NOMO-1 (cell line): Measurements from ENCODE around the gene EME2.

ENCODE experiments used
- DNase-seq, 2 experiments: peaks; one replicate each; lab custom pipeline; 2025; ENCODE audit not compliant: unreplicated experiment in 2 of 2; lab: John Stamatoyannopoulos, UW

The EME2 gene

GRCh38 chr16:1766231-1766630 lies 6.4 kb upstream of the EME2 start:
- no peak for DNase-seq

GRCh38 chr16:1766701-1767100 lies 5.9 kb upstream of the EME2 start:
- no peak for DNase-seq

GRCh38 chr16:1767116-1767994 lies 5.3 kb upstream of the EME2 start:
- no peak for DNase-seq

DNA sequence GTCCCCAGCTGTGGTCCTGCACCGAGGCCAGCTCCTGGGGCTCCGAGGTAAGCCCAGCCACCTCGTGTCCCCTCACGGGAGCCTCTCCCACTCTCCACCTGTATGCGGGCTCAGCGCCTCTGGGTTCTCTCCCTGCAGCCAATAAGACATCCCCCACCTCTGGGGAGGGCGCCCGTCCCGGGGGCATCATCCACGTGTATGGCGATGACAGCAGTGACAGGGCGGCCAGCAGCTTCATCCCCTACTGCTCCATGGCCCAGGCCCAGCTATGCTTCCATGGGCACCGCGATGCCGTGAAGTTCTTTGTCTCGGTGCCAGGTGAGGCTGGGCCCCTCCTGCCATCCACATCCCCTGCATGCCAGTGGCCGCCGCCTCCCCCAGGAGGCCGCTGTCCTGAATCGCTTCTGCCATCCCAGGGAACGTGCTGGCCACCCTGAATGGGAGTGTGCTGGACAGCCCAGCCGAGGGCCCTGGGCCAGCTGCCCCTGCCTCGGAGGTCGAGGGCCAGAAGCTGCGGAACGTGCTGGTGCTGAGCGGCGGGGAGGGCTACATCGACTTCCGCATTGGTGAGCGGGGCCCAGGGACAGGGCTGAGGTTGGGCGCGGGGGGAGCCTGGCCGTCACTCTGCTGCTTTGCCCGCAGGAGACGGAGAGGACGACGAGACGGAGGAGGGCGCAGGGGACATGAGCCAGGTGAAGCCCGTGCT lies 4.4 kb upstream of the EME2 start:
- no peak for DNase-seq

DNA sequence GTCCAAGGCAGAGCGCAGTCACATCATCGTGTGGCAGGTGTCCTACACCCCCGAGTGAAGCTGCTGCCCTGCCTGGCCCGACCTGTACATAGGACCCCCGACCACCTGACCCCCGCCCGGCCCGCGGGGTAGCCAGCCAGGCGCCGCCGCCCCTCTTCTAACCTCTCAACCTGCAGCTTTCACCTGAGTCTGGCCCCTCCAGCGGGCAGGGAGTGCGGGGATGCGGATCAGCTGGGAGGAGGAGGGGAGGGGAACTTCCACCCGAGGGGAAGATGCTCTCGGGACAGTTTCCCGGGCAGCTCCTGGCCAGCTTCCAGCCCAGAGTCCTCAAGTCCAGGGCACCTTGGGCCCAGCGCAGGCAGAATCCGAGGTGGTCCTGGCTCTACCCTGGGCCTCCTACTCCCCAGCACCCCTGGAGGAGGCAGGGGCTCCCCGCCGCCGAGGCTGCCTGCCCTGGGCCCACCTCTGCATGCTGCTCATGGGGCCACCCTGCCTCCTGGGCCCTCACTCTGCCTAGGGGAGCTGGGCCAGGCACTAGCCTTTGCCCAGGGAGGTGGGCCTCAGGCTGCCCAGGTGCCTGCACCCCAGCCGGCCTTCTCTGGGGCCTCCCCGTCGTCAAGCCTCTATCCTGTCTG lies 3.7 kb upstream of the EME2 start:
- no peak for DNase-seq

GRCh38 chr16:1769402-1770300 lies 3.0 kb upstream of the EME2 start:
- DNase-seq, result no peak

GRCh38 chr16:1770328-1771187 lies 2.1 kb upstream of the EME2 start:
- no peak for DNase-seq

GRCh38 chr16:1771188-1771863 lies 1.3 kb upstream of the EME2 start, which contains the start of gene NME3:
Gene NME3, minus strand, starts transcription at chr16:1771543. Its CDS starts 9 bp downstream, at chr16:1771534.
- DNase-seq, result peak; percentile 42 to 62

GRCh38 chr16:1771864-1772361 lies 697 bp upstream of the EME2 start:
- DNase-seq, result no peak

DNA sequence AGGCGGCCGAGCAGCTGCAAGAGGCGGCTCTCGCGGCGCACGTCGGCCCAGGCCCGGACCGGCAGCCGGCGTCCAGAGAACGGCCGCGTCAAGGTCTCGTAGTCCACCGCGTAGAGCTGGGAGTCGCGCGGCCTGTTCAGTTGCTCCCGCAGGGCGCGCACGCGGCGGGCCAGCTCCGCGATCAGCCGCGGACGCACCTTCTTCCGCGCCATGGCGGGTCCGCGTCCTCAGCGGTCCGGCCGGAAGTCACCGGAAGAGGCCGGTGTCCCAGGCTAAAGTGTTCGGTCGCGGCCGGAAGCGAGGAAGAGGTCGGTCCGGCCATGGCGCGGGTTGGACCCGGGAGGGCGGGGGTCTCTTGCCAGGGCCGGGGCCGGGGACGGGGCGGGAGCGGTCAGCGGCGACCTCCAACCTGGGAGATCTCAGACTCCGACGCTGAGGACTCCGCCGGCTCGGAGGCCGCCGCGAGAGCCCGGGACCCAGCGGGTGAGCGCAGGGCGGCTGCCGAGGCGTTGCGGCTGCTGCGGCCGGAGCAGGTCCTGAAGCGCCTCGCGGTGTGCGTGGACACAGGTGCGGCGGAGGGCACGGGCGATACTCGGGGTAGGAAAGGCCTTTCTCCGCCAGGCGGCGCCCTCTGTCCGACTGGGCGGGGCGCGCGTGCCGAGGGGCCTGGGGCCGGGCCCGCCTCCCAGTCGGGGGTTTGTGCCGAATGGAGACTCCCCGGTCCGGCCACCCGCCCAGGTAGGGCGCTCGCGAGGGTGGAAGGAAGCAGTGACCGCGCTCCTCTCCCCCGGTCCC lies 495 bp downstream of the EME2 start, which contains the start of gene MRPS34:
Gene MRPS34, minus strand, starts transcription at position 227 of the 795 bp plus-strand sequence. Its CDS starts 15 bp downstream, at position 212.
- DNase-seq, result peak; percentile 61 to 79

DNA sequence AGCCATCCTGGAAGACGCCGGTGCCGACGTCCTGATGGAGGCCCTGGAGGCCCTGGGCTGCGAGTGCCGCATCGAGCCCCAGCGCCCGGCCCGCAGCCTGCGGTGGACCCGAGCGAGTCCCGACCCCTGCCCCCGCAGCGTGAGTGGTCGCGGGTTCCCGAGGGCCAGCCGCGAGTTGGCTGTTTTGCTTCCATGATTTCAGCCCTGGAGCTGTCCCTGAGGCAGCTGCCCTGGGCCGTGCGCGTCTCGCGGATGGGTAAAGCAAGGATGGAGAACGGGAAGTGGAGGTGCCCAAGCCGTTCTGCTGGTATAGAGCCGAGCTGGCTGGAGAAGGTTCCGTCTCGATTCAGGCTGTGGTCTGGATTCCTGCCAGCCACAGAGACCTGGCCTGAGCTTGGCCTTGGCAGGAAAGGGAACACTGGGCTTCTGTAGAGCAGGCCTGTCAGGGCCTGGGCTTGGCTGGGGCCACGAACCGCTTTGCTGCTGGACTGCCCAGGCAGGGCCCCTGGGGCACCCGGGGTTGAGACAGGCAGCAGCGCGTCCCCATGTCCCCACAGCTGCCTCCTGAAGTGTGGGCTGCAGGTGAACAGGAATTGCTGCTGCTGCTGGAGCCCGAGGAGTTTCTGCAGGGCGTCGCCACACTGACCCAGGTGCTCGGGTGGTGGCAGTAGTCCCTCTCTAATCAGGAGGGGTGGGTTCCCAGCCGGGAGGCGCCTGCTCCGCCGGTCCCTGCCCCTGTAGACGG lies 1.3 kb downstream of the EME2 start:
- peak; percentile 54 to 65 for DNase-seq

GRCh38 chr16:1774448-1774780 lies 1.8 kb downstream of the EME2 start:
- no peak for DNase-seq

DNA sequence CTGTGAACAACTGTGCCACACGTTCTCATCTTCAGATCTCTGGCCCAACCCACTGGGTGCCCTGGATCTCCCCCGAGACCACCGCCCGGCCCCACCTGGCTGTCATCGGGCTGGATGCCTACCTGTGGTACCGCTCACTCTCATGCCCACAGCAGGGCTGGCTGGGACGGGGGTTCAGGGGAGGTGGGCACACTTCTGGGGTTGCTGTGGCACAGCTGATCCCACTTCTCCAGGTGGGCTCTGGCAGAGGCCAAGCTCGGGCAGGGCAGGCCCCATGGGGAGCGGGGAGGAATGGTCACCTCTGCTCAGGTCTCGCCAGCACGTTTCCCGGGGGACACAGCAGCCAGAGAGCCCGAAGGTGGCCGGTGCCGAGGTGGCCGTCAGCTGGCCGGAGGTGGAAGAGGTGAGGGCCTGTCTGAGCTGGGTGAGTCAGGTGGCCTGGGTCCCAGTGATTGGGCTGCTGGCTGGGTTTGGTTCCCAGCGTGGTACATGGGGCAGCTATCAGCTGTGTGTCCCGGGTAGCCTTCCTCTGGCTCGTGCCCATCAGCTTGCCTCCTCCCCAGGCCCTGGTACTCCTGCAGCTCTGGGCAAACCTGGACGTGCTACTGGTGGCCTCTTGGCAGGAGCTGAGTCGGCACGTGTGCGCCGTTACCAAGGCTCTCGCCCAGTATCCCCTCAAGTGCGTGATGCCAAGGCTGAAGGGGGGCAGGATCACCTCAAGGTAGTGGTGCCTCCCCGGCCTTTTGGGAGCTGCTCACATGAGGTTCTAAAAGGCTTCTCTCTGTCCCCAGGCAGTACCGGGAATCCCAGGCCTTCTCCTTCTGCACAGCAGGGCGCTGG lies 2.6 kb downstream of the EME2 start:
- no peak for DNase-seq

DNA sequence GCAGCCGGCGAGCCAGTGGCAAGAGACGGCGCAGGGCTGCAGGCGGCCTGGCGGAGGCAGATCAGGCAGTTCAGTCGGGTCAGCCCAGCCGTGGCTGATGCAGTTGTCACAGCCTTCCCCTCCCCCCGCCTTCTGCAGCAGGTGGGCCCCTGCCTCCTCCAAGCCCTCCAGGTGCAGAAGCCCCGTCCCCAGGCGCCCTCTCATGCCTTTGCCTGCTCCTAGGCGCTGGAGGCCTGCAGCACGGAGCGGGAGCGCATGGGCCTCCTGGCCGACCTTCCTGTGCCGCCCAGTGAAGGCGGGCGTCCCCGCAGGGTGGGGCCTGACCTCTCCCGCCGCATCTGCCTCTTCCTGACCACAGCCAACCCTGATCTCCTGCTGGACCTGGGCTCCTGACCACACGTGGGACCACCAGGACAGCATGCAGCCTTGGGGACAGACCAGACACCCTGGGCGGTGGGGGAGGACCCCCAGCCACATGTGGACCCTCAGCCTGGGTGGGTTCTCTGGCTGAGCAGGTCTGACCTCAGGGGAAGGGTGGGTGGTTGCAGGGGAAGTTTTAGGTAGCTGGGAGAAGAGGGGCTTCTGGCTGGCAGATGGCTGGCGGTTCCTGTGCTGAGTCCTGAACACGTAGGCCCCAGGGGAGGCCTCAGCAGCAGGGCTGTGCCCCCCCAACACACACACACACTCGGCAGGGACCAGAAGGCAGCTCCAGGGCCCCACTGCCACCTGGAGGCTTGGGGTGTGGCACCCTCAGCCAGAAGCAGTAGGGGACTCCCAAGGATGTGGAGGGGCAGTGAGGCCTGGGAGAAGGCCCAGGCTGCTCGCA lies 3.4 kb downstream of the EME2 start:
- no peak for DNase-seq

DNA sequence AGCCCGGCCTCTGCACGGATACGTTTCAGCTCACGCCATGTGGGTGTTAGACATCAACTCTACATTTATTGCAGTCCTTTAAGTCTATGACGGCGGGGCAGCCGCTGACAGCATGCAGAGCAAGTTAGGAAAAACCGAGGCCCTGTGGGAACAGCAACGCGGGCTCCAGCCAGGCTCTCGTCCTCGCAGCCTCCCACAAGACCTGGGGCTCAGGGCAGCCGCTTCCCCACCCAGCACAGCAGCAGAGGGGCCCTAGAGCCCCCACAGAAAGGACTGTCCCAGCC lies 4.0 kb downstream of the EME2 start:
- DNase-seq, result no peak

DNA sequence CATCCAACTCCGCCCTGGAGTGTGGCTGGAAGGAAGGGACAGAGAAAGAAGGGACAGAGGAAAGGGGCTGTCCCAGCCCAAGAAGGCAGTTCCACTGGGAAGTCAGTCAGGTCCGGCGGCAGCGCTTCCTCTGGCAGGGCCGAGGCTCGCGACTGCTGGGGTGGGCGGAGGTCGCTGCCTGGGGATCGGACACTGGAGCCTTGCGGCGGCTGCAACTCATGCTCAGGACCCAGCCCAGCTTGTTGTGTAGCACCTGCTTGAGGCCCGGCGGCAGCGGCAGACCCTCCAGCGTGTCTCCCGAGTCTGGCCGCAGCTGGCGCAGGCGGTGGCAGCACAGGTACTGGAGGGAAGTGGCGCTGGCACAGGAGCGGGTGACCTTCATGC lies 4.4 kb downstream of the EME2 start:
- no peak for DNase-seq
